Measurements from ENCODE around the gene MRLN.

GRCh38 chr10:59793919-59794318 lies 40.7 kb upstream of the MRLN start:
- TF ChIP-seq, protein P1, sequence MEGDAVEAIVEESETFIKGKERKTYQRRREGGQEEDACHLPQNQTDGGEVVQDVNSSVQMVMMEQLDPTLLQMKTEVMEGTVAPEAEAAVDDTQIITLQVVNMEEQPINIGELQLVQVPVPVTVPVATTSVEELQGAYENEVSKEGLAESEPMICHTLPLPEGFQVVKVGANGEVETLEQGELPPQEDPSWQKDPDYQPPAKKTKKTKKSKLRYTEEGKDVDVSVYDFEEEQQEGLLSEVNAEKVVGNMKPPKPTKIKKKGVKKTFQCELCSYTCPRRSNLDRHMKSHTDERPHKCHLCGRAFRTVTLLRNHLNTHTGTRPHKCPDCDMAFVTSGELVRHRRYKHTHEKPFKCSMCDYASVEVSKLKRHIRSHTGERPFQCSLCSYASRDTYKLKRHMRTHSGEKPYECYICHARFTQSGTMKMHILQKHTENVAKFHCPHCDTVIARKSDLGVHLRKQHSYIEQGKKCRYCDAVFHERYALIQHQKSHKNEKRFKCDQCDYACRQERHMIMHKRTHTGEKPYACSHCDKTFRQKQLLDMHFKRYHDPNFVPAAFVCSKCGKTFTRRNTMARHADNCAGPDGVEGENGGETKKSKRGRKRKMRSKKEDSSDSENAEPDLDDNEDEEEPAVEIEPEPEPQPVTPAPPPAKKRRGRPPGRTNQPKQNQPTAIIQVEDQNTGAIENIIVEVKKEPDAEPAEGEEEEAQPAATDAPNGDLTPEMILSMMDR (IDR thresholded peaks at IDR 0.05), result no peak
- TF ChIP-seq POLR2A (IDR thresholded peaks at IDR 0.05), result no peak
